H1 (cell line): Measurements from ENCODE around the gene HTRA1. TPM values are rescaled to one million over a fixed set of nuclear protein-coding genes. Genes with fewer than 3 reads are reported as not detected.

Source experiments
- BRCA1 ChIP-seq: IDR thresholded peaks from 2 replicates; pipeline ENCODE4 v1.6.1; 2012; ENCODE audit warnings: low read depth, low read length, improper control_type of control experiment
- GABPA ChIP-seq: IDR thresholded peaks from 2 replicates; pipeline ENCODE4 v1.6.1; 2011; ENCODE audit warnings: mild to moderate bottlenecking, low read length, moderate library complexity, borderline replicate concordance; ENCODE audit not compliant: insufficient read depth
- YY1 ChIP-seq: IDR thresholded peaks from 2 replicates; pipeline ENCODE4 v1.6.1; 2011; ENCODE audit warnings: low read depth, mild to moderate bottlenecking, low read length
- polyA plus RNA-seq, 7 experiments: library from polyadenylated mRNA; depleted of rRNA in 3 of 7; stranded (reverse) in 5 of 7; unstranded in 2 of 7; fragments of >200 nt in 5 of 7; fragments of 200-250 nt in 2 of 7; gene quantifications; 1 replicate in 5 of 7; 2 replicates in 1 of 7; 4 replicates in 1 of 7; pipeline versions ENCODE4 v1.2.1 to v1.2.3, GENCODE V29; 2011 to 2013; ENCODE audit warnings: missing spikeins in 2 of 7, mixed read lengths in 2 of 7
- total RNA-seq: library from RNA; stranded (reverse); fragmentation: NEBNext Ultra II Directional; extraction: Animal tissue kit (Norgen Biotek cat#: 25700); gene quantifications from 2 replicates; pipeline ENCODE4 v1.2.1, GENCODE V29; 2021

The HTRA1 gene
- total and polyA plus RNA-seq, 2 of the 8 experiments (the other 6 are each of a cell fraction or from before 2014, with no cell fraction given) = 15.8 to 20.1 TPM

- no peak for TF ChIP-seq GABPA
- no peak for TF ChIP-seq YY1
- no peak for TF ChIP-seq BRCA1
These were observed 15.4 kb upstream of the HTRA1 start (continued) for GRCh38 chr10:122445904-122446303.
